GM08714 (cell line): ENCODE data around the gene SASH3.

Experiments
- H3K4me3 ChIP-seq: fragments of 200-500 bp; sonication (Bioruptor generic); 2 replicates; pipeline ENCODE4 v1.5.1; 2014; ENCODE audit warnings: mild to moderate bottlenecking, low read length, inconsistent platforms
- ZNF274 ChIP-seq: IDR thresholded peaks from 2 replicates; pipeline ENCODE4 v1.6.1; 2012; ENCODE audit warnings: mild to moderate bottlenecking, low read depth, low read length

Gene SASH3

GRCh38 chrX:129798888-129799287, 19.1 kb downstream of the SASH3 start:
- H3K4me3 ChIP-seq, result no peak overlapping the region
- TF ChIP-seq ZNF274, result no peak

- TF ChIP-seq ZNF274, result no peak
- H3K4me3 ChIP-seq, result no peak overlapping the region
These were observed 20.4 kb downstream of the SASH3 start for GRCh38 chrX:129800186-129800585.

- no peak overlapping the region for H3K4me3 ChIP-seq
- no peak for TF ChIP-seq ZNF274
These were observed 23.1 kb downstream of the SASH3 start for GRCh38 chrX:129802863-129803262.

- H3K4me3 ChIP-seq, result no peak overlapping the region
- no peak for TF ChIP-seq ZNF274
These were observed 25.1 kb downstream of the SASH3 start for GRCh38 chrX:129804806-129805205.

GRCh38 chrX:129808158-129808828, 28.5 kb downstream of the SASH3 start:
- H3K4me3 ChIP-seq, result no peak overlapping the region

GRCh38 chrX:129808829-129809796, 29.4 kb downstream of the SASH3 start:
- no peak for TF ChIP-seq ZNF274
- no peak overlapping the region for H3K4me3 ChIP-seq

More at GRCh38 chrX:129808158-129808828, 28.5 kb downstream of the SASH3 start:
- no peak for TF ChIP-seq ZNF274

- H3K4me3 ChIP-seq, result no peak overlapping the region
- no peak for TF ChIP-seq ZNF274
These were observed 34.1 kb downstream of the SASH3 start for GRCh38 chrX:129813662-129814368.

- no peak overlapping the region for H3K4me3 ChIP-seq
- no peak for TF ChIP-seq ZNF274
These were observed 38.4 kb downstream of the SASH3 start for GRCh38 chrX:129818123-129818522.

- no peak for TF ChIP-seq ZNF274
- no peak overlapping the region for H3K4me3 ChIP-seq
These were observed 43.4 kb downstream of the SASH3 start for GRCh38 chrX:129823115-129823514.

- no peak overlapping the region for H3K4me3 ChIP-seq
- TF ChIP-seq ZNF274, result no peak
These were observed 43.8 kb downstream of the SASH3 start for GRCh38 chrX:129823522-129823921.

- no peak for TF ChIP-seq ZNF274
- H3K4me3 ChIP-seq, result no peak overlapping the region
These were observed 44.9 kb downstream of the SASH3 start for GRCh38 chrX:129824620-129825019.

- no peak overlapping the region for H3K4me3 ChIP-seq
- TF ChIP-seq ZNF274, result no peak
These were observed 46.2 kb downstream of the SASH3 start for GRCh38 chrX:129825746-129826505.

- H3K4me3 ChIP-seq, result no peak overlapping the region
- no peak for TF ChIP-seq ZNF274
These were observed 50.7 kb downstream of the SASH3 start for GRCh38 chrX:129830494-129830893.
